GM19193 (cell line): ENCODE measurements around the gene PALM.

Experiments used
- POLR2A ChIP-seq: IDR thresholded peaks from 4 replicates; pipeline ENCODE4 v1.6.1; 2011; ENCODE audit not compliant: insufficient read depth, insufficient read length; ENCODE audit errors: extremely low read depth

PALM gene

GRCh38 chr19:722553-723101, 13.9 kb downstream of the PALM start:
- no peak for TF ChIP-seq POLR2A

- TF ChIP-seq POLR2A = no peak
Measured at GRCh38 chr19:723247-723646, 14.5 kb downstream of the PALM start.

GRCh38 chr19:723714-724113, 15.0 kb downstream of the PALM start:
- TF ChIP-seq POLR2A = no peak

- no peak for TF ChIP-seq POLR2A
Measured at GRCh38 chr19:725461-726089, 16.8 kb downstream of the PALM start.

GRCh38 chr19:726993-727956, 18.5 kb downstream of the PALM start:
- TF ChIP-seq POLR2A = no peak

- no peak for TF ChIP-seq POLR2A
Measured at GRCh38 chr19:728011-728410, 19.3 kb downstream of the PALM start.

- no peak for TF ChIP-seq POLR2A
Measured at GRCh38 chr19:729965-730668, 21.4 kb downstream of the PALM start.

- no peak for TF ChIP-seq POLR2A
Measured at GRCh38 chr19:731000-731399, 22.3 kb downstream of the PALM start.

GRCh38 chr19:732148-733069, 23.7 kb downstream of the PALM start:
- no peak for TF ChIP-seq POLR2A

- TF ChIP-seq POLR2A = no peak
Measured at GRCh38 chr19:734716-735115, 26.0 kb downstream of the PALM start.

GRCh38 chr19:736125-736524, 27.4 kb downstream of the PALM start:
- TF ChIP-seq POLR2A = no peak

- TF ChIP-seq POLR2A = no peak
Measured at GRCh38 chr19:737591-738093, 28.9 kb downstream of the PALM start.

- no peak for TF ChIP-seq POLR2A
Measured at GRCh38 chr19:738509-739128, 29.9 kb downstream of the PALM start.

- no peak for TF ChIP-seq POLR2A
Measured at GRCh38 chr19:739998-740715, 31.4 kb downstream of the PALM start.
